A673 (cell line): ENCODE results near the gene JHY. TPM values are rescaled to one million over a fixed set of nuclear protein-coding genes. Genes with fewer than 3 reads are reported as not detected.

ENCODE experiments used
- BruUV-seq: library from RNA; stranded (reverse); fragments of 400-500 nt; replicated peaks from 2 replicates; lab custom pipeline; 2021; lab: Mats Ljungman, UMichigan
- CTCF ChIA-PET: fragments of 300-600 bp; sonication (Branson Sonifier 250); formaldehyde crosslinking; loops from one replicate; lab custom pipeline; 2022; ENCODE audit warnings: antibody characterized with exemption; lab: Charles Lee
- POLR2A ChIA-PET: fragments of 300-600 bp; sonication (Branson Sonifier 250); formaldehyde crosslinking; loops from one replicate; lab custom pipeline; 2022; ENCODE audit warnings: antibody characterized with exemption; ENCODE audit not compliant: low non-redundant PET; lab: Charles Lee
- DNase-seq: peaks from one replicate; pipeline ENCODE4 v3.0.0-alpha.2; 2015; ENCODE audit warnings: low spot score
- H3K27ac ChIP-seq: fragments of 200-600 bp; sonication (generic); 2 replicates; pipeline ENCODE4 v1.5.1; 2016; ENCODE audit warnings: mixed run types, low read depth, mild to moderate bottlenecking, mixed read lengths, antibody characterized with exemption, low read length; ENCODE audit not compliant: poor library complexity, severe bottlenecking
- H3K27me3 ChIP-seq: fragments of 200-600 bp; sonication (generic); replicated peaks from 2 replicates; pipeline ENCODE4 v1.6.1; 2017; ENCODE audit warnings: mixed run types, low read depth, mild to moderate bottlenecking, mixed read lengths, antibody characterized with exemption, low read length; ENCODE audit not compliant: insufficient read depth, poor library complexity
- H3K36me3 ChIP-seq: fragments of 200-600 bp; sonication (generic); 2 replicates; pipeline ENCODE4 v1.6.1; 2016; ENCODE audit warnings: mixed run types, mild to moderate bottlenecking, mixed read lengths, antibody characterized with exemption, low read length; ENCODE audit not compliant: insufficient read depth, poor library complexity, severe bottlenecking
- H3K4me1 ChIP-seq: fragments of 200-600 bp; sonication (generic); 2 replicates; pipeline ENCODE4 v1.6.1; 2017; ENCODE audit warnings: mixed run types, mild to moderate bottlenecking, mixed read lengths, antibody characterized with exemption, low read length; ENCODE audit not compliant: insufficient read depth, poor library complexity, severe bottlenecking
- H3K4me3 ChIP-seq: fragments of 200-600 bp; sonication (generic); 2 replicates; pipeline ENCODE4 v1.5.1; 2016; ENCODE audit warnings: low read depth, mixed run types, mild to moderate bottlenecking, mixed read lengths, low read length; ENCODE audit not compliant: poor library complexity, severe bottlenecking
- H3K9me3 ChIP-seq: fragments of 200-600 bp; sonication (generic); 2 replicates; pipeline ENCODE4 v1.6.1; 2016; ENCODE audit warnings: mixed run types, low read depth, mild to moderate bottlenecking, mixed read lengths, antibody characterized with exemption, low read length; ENCODE audit not compliant: poor library complexity, severe bottlenecking
- EZH2 ChIP-seq: fragments of 200-600 bp; sonication (generic); IDR thresholded peaks from 2 replicates; pipeline ENCODE4 v1.6.1; 2017; ENCODE audit warnings: borderline replicate concordance, low read depth, mild to moderate bottlenecking, mixed read lengths, antibody characterized with exemption, low read length; ENCODE audit not compliant: poor library complexity, severe bottlenecking
- intact Hi-C: fragments of 100-400 bp; cut with micrococcal nuclease; formaldehyde crosslinking; loops from one replicate; pipeline ENCODE4 v1.10.0; 2022; ENCODE audit not compliant: unreplicated experiment
- total RNA-seq: library from RNA; stranded (reverse); gene quantifications from 2 replicates; pipeline ENCODE4 v1.2.3, GENCODE V29; 2021
- TF ChIP-seq, protein P1 (sequence below): fragments of 300-800, 200-600 bp; sonication (generic); conservative IDR thresholded peaks from 2 replicates; pipeline ENCODE4 v1.5.1; 2017; ENCODE audit warnings: low read depth, mild to moderate bottlenecking, antibody characterized with exemption, low read length, moderate library complexity, mixed read lengths

Gene JHY
- total RNA-seq, 1 experiment from 2014 or later, result 4.4 TPM

DNA sequence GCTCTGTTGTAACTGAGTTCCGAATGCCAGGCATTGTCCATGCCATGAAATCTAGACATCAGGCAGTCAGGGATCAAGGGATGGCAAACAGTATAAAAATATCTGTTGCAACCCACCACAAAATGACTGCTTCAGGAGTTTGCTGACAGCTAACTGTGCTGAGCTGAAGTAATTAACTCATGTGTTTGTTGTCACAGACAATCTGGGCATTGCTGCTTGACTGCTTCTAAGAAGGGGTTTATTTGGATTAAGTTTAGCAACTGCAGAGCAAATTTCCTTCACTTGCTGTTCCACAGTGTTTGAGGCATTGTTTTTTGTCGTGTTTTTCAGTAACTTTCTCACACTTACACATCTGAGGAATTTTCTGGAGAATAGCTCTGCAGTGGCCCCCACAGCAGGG, 68.7 kb downstream of the JHY start:
- intact Hi-C loops, result no loop called here
- ChIA-PET POLR2A (no interaction called here), CTCF (interaction anchor here (0.7 kb wide), 1 partner anchor 39 kb away, joined by 4 read pairs; no protein-coding TSS in a partner anchor)
- no peak overlapping the region for H3K27ac ChIP-seq
- no TSS peak for BruUV-seq
- no peaks in the 10 kb centered on the region for H3K36me3 ChIP-seq
- TF ChIP-seq, protein P1, sequence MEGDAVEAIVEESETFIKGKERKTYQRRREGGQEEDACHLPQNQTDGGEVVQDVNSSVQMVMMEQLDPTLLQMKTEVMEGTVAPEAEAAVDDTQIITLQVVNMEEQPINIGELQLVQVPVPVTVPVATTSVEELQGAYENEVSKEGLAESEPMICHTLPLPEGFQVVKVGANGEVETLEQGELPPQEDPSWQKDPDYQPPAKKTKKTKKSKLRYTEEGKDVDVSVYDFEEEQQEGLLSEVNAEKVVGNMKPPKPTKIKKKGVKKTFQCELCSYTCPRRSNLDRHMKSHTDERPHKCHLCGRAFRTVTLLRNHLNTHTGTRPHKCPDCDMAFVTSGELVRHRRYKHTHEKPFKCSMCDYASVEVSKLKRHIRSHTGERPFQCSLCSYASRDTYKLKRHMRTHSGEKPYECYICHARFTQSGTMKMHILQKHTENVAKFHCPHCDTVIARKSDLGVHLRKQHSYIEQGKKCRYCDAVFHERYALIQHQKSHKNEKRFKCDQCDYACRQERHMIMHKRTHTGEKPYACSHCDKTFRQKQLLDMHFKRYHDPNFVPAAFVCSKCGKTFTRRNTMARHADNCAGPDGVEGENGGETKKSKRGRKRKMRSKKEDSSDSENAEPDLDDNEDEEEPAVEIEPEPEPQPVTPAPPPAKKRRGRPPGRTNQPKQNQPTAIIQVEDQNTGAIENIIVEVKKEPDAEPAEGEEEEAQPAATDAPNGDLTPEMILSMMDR, result no peak
- TF ChIP-seq EZH2, result no peak
- DNase-seq, result no peak
- no peak overlapping the region for H3K4me3 ChIP-seq
- H3K9me3 ChIP-seq, result no peaks in the 10 kb centered on the region
- peaks cover 30% of the 10 kb centered on the region for H3K27me3 ChIP-seq
- no peaks in the 10 kb centered on the region for H3K4me1 ChIP-seq

DNA sequence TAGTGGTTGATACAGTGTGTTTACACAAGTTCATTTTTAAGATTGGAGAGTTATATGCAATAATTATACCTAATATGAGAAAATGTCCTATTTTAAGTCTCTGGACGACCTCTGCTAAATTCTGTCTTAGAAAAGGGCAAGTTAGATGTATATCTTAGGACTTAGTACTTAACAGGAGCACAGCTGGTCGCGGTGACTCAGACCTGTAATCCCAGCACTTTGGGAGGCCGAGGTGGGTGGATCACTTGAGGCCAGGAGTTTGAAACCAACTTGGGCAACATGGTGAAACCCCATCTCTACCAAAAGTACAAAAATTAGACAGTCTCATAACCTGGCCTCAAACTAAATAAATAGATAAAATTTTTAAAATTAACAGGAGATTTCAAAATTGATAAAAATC, 71.9 kb downstream of the JHY start:
- no peak overlapping the region for H3K27ac ChIP-seq
- TF ChIP-seq, protein P1, result no peak
- no peak for TF ChIP-seq EZH2
- H3K4me3 ChIP-seq, result no peak overlapping the region
- H3K27me3 ChIP-seq, result peaks cover 53% of the 10 kb centered on the region
- no peaks in the 10 kb centered on the region for H3K36me3 ChIP-seq
- CTCF ChIA-PET, result no interaction called here
- BruUV-seq, result no TSS peak
- POLR2A ChIA-PET, result no interaction called here
- no peaks in the 10 kb centered on the region for H3K4me1 ChIP-seq
- intact Hi-C loops, result no loop called here
- no peak for DNase-seq
- no peaks in the 10 kb centered on the region for H3K9me3 ChIP-seq

DNA sequence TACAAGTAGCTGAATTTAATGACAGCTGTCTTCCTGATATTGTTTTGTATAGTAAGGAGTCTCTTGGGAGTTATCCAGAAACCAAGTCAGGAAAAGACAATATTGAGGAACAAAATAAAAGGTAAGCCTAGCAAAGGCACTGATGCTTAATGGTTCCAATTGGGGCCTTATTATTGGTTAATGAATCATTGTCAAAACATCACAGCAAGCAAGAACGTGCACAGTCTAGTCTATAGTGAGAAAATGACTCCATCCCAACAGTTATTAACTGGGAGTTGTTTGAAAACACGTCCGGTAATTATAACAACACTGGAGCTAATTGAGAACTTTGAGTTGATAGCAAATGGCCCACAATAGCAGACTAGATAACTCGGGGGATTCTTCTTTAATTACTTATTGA, 81.4 kb downstream of the JHY start:
- no peak for DNase-seq
- Histone ChIP-seq H3K36me3 (no peaks in the 10 kb centered on the region), H3K4me3 (no peak overlapping the region), H3K9me3 (no peaks in the 10 kb centered on the region), H3K27me3 (peaks cover 72% of the 10 kb centered on the region), H3K4me1 (no peaks in the 10 kb centered on the region), H3K27ac (no peak overlapping the region)
- CTCF ChIA-PET, result no interaction called here
- TF ChIP-seq, protein P1, result no peak
- TF ChIP-seq EZH2, result no peak
- BruUV-seq, result no TSS peak
- intact Hi-C loops, result no loop called here
- POLR2A ChIA-PET, result no interaction called here
